GM12878 (cell line): ENCODE results near the gene ZBTB5. TPM values are rescaled to one million over a fixed set of nuclear protein-coding genes. Genes with fewer than 3 reads are reported as not detected.

Source experiments
- ATAC-seq: fragments of 200-7000 bp; cut with Tn5 transposase; 3 replicates; pipeline ENCODE4 v1.9.1; 2020; ENCODE audit warnings: mild to moderate bottlenecking, moderate library complexity
- BruUV-seq: library from RNA; stranded (reverse); fragments of 400-500 nt; replicated peaks from 2 replicates; lab custom pipeline; 2021; lab: Mats Ljungman, UMichigan
- CTCF ChIA-PET: fragments of 300-600 bp; sonication (Branson Sonifier 250); formaldehyde crosslinking; extraction: SDS; loops from one replicate; lab custom pipeline; 2021; ENCODE audit warnings: inconsistent platforms; lab: Yijun Ruan, JAX
- POLR2A ChIA-PET: fragments of 350-600 bp; formaldehyde crosslinking; extraction: SDS; loops from one replicate; lab custom pipeline; 2021; ENCODE audit warnings: inconsistent platforms; lab: Charles Lee
- RAD21 ChIA-PET: fragments of 300-600 bp; sonication (Branson Sonifier 250); formaldehyde crosslinking; loops from one replicate; lab custom pipeline; 2023; ENCODE audit warnings: antibody characterized with exemption; ENCODE audit not compliant: unreplicated experiment; lab: Charles Lee
- SMC1A ChIA-PET: fragments of 300-600 bp; sonication (Branson Sonifier 250); formaldehyde crosslinking; loops from one replicate; lab custom pipeline; 2023; ENCODE audit not compliant: unreplicated experiment, uncharacterized antibody; lab: Charles Lee
- DNase-seq: peaks from one replicate; pipeline ENCODE4 v3.0.0-alpha.2; 2011; ENCODE audit warnings: low read depth, low spot score
- FAIRE-seq: peaks from 3 replicates; lab custom pipeline; 2011; peaks lifted over from hg19 to GRCh38; lab: Jason Lieb, UNC
- H2AFZ ChIP-seq: 2 replicates; pipeline ENCODE4 v1.6.0; 2011; ENCODE audit warnings: low read depth, low read length, control low read depth; ENCODE audit not compliant: control insufficient read depth
- H3K27ac ChIP-seq: 2 replicates; pipeline ENCODE4 v1.5.1; 2011; ENCODE audit warnings: control low read depth; ENCODE audit not compliant: control insufficient read depth, insufficient read depth
- H3K27me3 ChIP-seq, 2 experiments: replicated peaks in 1 of 2; 2 replicates each; pipeline versions ENCODE4 v1.6.0 to v1.6.1; 2011; ENCODE audit warnings: low read length in 1 of 2; ENCODE audit not compliant: control insufficient read depth in 2 of 2, insufficient read depth in 2 of 2
- H3K36me3 ChIP-seq, 2 experiments: 2 replicates each; pipeline ENCODE4 v1.5.1; 2011; ENCODE audit warnings: low read length in 1 of 2; ENCODE audit not compliant: control insufficient read depth in 2 of 2, insufficient read depth in 2 of 2
- H3K4me1 ChIP-seq: 2 replicates; pipeline ENCODE4 v1.6.1; 2011; ENCODE audit warnings: mild to moderate bottlenecking, low read length, moderate library complexity, mixed read lengths; ENCODE audit not compliant: control insufficient read depth, insufficient read depth
- H3K4me2 ChIP-seq: 2 replicates; pipeline ENCODE4 v1.6.0; 2011; ENCODE audit warnings: control low read depth; ENCODE audit not compliant: control insufficient read depth, insufficient read depth
- H3K4me3 ChIP-seq: fragments of 200-600 bp; sonication (generic); 2 replicates; pipeline ENCODE4 v1.5.1; 2016
- H3K79me2 ChIP-seq: 2 replicates; pipeline ENCODE4 v1.6.0; 2011; ENCODE audit warnings: low read length; ENCODE audit not compliant: control insufficient read depth, insufficient read depth
- H3K9ac ChIP-seq: 2 replicates; pipeline ENCODE4 v1.8.0; 2011; ENCODE audit warnings: low read length, control low read depth, mixed read lengths; ENCODE audit not compliant: control insufficient read depth, insufficient read depth
- H3K9me3 ChIP-seq: replicated peaks from 3 replicates; pipeline ENCODE4 v1.5.1; 2011; ENCODE audit warnings: mild to moderate bottlenecking, low read length; ENCODE audit not compliant: control insufficient read depth, insufficient read depth
- H4K20me1 ChIP-seq: 2 replicates; pipeline ENCODE4 v1.6.0; 2011; ENCODE audit not compliant: control insufficient read depth, insufficient read depth
- CEBPZ ChIP-seq: fragments of 150-350 bp; IDR thresholded peaks from 2 replicates; pipeline ENCODE4 v1.6.1; 2016; ENCODE audit warnings: low read depth, low read length
- CTCF ChIP-seq, 3 experiments: IDR thresholded peaks in 2 of 3; conservative IDR thresholded peaks in 1 of 3; 2 replicates each; pipeline ENCODE4 v1.5.1; 2011; ENCODE audit warnings: low read depth in 3 of 3, low read length in 3 of 3, mild to moderate bottlenecking in 3 of 3, control low read depth in 2 of 3, moderate library complexity in 2 of 3, inconsistent platforms in 1 of 3, mixed read lengths in 1 of 3; ENCODE audit not compliant: control insufficient read depth in 2 of 3, insufficient read depth in 1 of 3; ENCODE audit errors: extremely low read depth in 1 of 3
- ELK1 ChIP-seq: IDR thresholded peaks from 2 replicates; pipeline ENCODE4 v1.6.1; 2012; ENCODE audit warnings: low read depth, low read length, improper control_type of control experiment
- MXI1 ChIP-seq: fragments of 150-350 bp; IDR thresholded peaks from 2 replicates; pipeline ENCODE4 v1.6.1; 2011; ENCODE audit warnings: low read depth, mild to moderate bottlenecking, inconsistent platforms, low read length, improper control_type of control experiment
- POLR2A ChIP-seq: IDR thresholded peaks from 2 replicates; pipeline ENCODE4 v1.6.1; 2011; ENCODE audit warnings: low read depth, mild to moderate bottlenecking, low read length
- REST ChIP-seq: IDR thresholded peaks from 2 replicates; pipeline ENCODE4 v1.6.1; 2012; ENCODE audit warnings: mild to moderate bottlenecking, low read depth, low read length
- SMC3 ChIP-seq: IDR thresholded peaks from 2 replicates; pipeline ENCODE4 v1.6.1; 2011; ENCODE audit warnings: low read length, improper control_type of control experiment, borderline replicate concordance
- SRF ChIP-seq, 2 experiments: IDR thresholded peaks; 2 replicates each; pipeline ENCODE4 v1.6.1; 2011; ENCODE audit warnings: low read depth in 2 of 2, low read length in 2 of 2, mild to moderate bottlenecking in 1 of 2, moderate library complexity in 1 of 2
- TBL1XR1 ChIP-seq: IDR thresholded peaks from 2 replicates; pipeline ENCODE4 v1.6.1; 2012; ENCODE audit warnings: low read depth, low read length, improper control_type of control experiment
- TCF12 ChIP-seq: IDR thresholded peaks from 2 replicates; pipeline ENCODE4 v1.6.1; 2011; ENCODE audit warnings: low read depth, mild to moderate bottlenecking, low read length
- USF1 ChIP-seq: IDR thresholded peaks from 2 replicates; pipeline ENCODE4 v1.6.1; 2011; ENCODE audit warnings: borderline replicate concordance, low read depth, mild to moderate bottlenecking, moderate library complexity, mixed read lengths, low read length; ENCODE audit not compliant: insufficient read depth; ENCODE audit errors: extremely low read length
- ZNF622 ChIP-seq: fragments of 450-650 bp; IDR thresholded peaks from 2 replicates; pipeline ENCODE4 v1.6.1; 2017; ENCODE audit warnings: mild to moderate bottlenecking, inconsistent platforms
- WGBS: methylation state at CpG from one replicate; pipeline ENCODE4 v1.1.6; 2016; ENCODE audit warnings: low lambda C conversion rate; ENCODE audit not compliant: insufficient replicate concordance, insufficient coverage; ENCODE audit errors: missing lambda C conversion rate; 5-methylcytosine and 5-hydroxymethylcytosine counted together
- in situ Hi-C: fragments of 300-500 bp; cut with MboI; formaldehyde crosslinking; loops from 9 replicates; pipeline ENCODE4 v1.14.3; 2018; ENCODE audit warnings: mixed read lengths
- intact Hi-C: fragments of 100-400 bp; cut with micrococcal nuclease; formaldehyde crosslinking; loops from one replicate; pipeline ENCODE4 v1.14.2; 2022; ENCODE audit not compliant: unreplicated experiment
- polyA plus RNA-seq, 11 experiments: library from polyadenylated mRNA; depleted of rRNA in 4 of 11; unstranded in 6 of 11; stranded (reverse) in 5 of 11; fragments of >200 nt; fragmentation: Nextera tagmentation in 4 of 11; fragmentation: Illumina TruSeq in 1 of 11; extraction: Ambion mirVana in 4 of 11; extraction: Trizol in 1 of 11; gene quantifications; 1 replicate in 1 of 11; 2 replicates in 10 of 11; pipeline versions ENCODE4 v1.2.1 to v1.2.3, GENCODE V29; 2011 to 2016; ENCODE audit warnings: inconsistent platforms in 2 of 11, missing spikeins in 2 of 11, low read depth in 1 of 11
- total RNA-seq, 4 experiments: library from RNA; depleted of rRNA in 3 of 4; stranded (reverse); fragments of >200 nt in 3 of 4; fragmentation: Illumina TruSeq in 1 of 4; extraction: Trizol in 1 of 4; gene quantifications; 2 replicates each; pipeline versions ENCODE4 v1.2.1 to v1.2.3, GENCODE V29; 2013 to 2021

ZBTB5 gene
- total and polyA plus RNA-seq, 10 of the 15 experiments (the other 5 are each of a cell fraction or from before 2014, with no cell fraction given): 1.4 to 32.5 (median 12.1) TPM

GRCh38 chr9:37405350-37405749, 59.9 kb downstream of the ZBTB5 start:
- 92% methylated on average over 3 of the region's 3 CpGs for WGBS
- FAIRE-seq (no peak), DNase-seq (no peak), ATAC-seq (no peak)
- no peak overlapping the region for H2AFZ ChIP-seq
- peaks cover 35% of the 10 kb centered on the region for H3K79me2 ChIP-seq
- CTCF ChIA-PET: interaction anchor here (1.4 to 15.1 kb wide), 5 partner anchors 7 to 639 kb away, joined by 3 to 220 read pairs (median 17); no protein-coding TSS in a partner anchor
- H3K27me3 ChIP-seq: no peaks in the 10 kb centered on the region
- H3K9me3 ChIP-seq: no peaks in the 10 kb centered on the region
- peak overlapping the region; percentile 29; the same call in 1 of the 2 replicates for H3K4me3 ChIP-seq
- in situ Hi-C loops: no loop called here
- no peaks in the 10 kb centered on the region for H4K20me1 ChIP-seq
- intact Hi-C loops: loop anchor here (5.0 to 10.0 kb wide), 2 partner anchors 218 to 531 kb away; no protein-coding TSS in a partner anchor
- no TSS peak for BruUV-seq
- POLR2A ChIA-PET: interaction anchor here (1.0 to 15.5 kb wide), 2 partner anchors 33 to 59 kb away, joined by 3 to 212 read pairs; no protein-coding TSS in a partner anchor
- RAD21 ChIA-PET: interaction anchor here (1.0 to 1.4 kb wide), 3 partner anchors 23 to 212 kb away, joined by 3 read pairs; no protein-coding TSS in a partner anchor
- peak overlapping the region; percentile 96 for H3K27ac ChIP-seq
- no peaks in the 10 kb centered on the region for H3K36me3 ChIP-seq
- SMC1A ChIA-PET: interaction anchor here (0.7 to 4.7 kb wide), 8 partner anchors 10 to 535 kb away, joined by 3 to 23 read pairs (median 4); no protein-coding TSS in a partner anchor
- H3K4me2 ChIP-seq: peak overlapping the region; percentile 23; the same call in 1 of the 2 replicates
- H3K9ac ChIP-seq: peak overlapping the region; percentile 36
- peaks cover 66% of the 10 kb centered on the region for H3K4me1 ChIP-seq
- TF ChIP-seq MXI1: no peak
- TF ChIP-seq REST: no peak
- no peak for TF ChIP-seq TCF12
- TF ChIP-seq POLR2A: no peak
- no peak for TF ChIP-seq CTCF (IDR thresholded peaks at IDR 0.05 in 2 of 3, conservative IDR thresholded peaks at IDR 0.05 in 1 of 3; ENCODE audit: control insufficient read depth in 2 of 3, extremely low read depth in 1 of 3, insufficient read depth in 1 of 3, low read depth in 3 of 3, low read length in 3 of 3)
- no peak for TF ChIP-seq ELK1
- TF ChIP-seq SRF (IDR thresholded peaks at IDR 0.05; ENCODE audit: low read depth in 2 of 2, low read length in 2 of 2): no peak
- no peak for TF ChIP-seq ZNF622
- TF ChIP-seq CEBPZ: no peak
- no peak for TF ChIP-seq SMC3
- no peak for TF ChIP-seq TBL1XR1
- no peak for TF ChIP-seq USF1
